GM19099 (cell line): ENCODE results near the gene NGRN.

Experiments
- POLR2A ChIP-seq: IDR thresholded peaks from 3 replicates; pipeline ENCODE4 v1.6.1; 2011; ENCODE audit warnings: low read depth; ENCODE audit not compliant: insufficient read length; ENCODE audit errors: extremely low read depth

Gene NGRN

GRCh38 chr15:90259524-90259923 lies 5.9 kb upstream of the NGRN start:
- no peak for TF ChIP-seq POLR2A

GRCh38 chr15:90261811-90262210 lies 3.7 kb upstream of the NGRN start:
- TF ChIP-seq POLR2A = no peak

GRCh38 chr15:90262426-90262825 lies 3.0 kb upstream of the NGRN start:
- no peak for TF ChIP-seq POLR2A

- TF ChIP-seq POLR2A = no peak
Measured at GRCh38 chr15:90264671-90265070, 801 bp upstream of the NGRN start.

GRCh38 chr15:90266061-90266431 lies 574 bp downstream of the NGRN start:
- no peak for TF ChIP-seq POLR2A

- TF ChIP-seq POLR2A = no peak
Measured at GRCh38 chr15:90266485-90266884, 1.0 kb downstream of the NGRN start.

- no peak for TF ChIP-seq POLR2A
Measured at GRCh38 chr15:90268415-90268814, 2.9 kb downstream of the NGRN start.

GRCh38 chr15:90270502-90271150 lies 5.2 kb downstream of the NGRN start:
- TF ChIP-seq POLR2A = no peak

- no peak for TF ChIP-seq POLR2A
Measured at GRCh38 chr15:90271459-90272166, 6.1 kb downstream of the NGRN start.

GRCh38 chr15:90286678-90287077 lies 21.2 kb downstream of the NGRN start:
- TF ChIP-seq POLR2A = no peak

- TF ChIP-seq POLR2A = no peak
Measured at GRCh38 chr15:90287101-90287500, 21.6 kb downstream of the NGRN start.

GRCh38 chr15:90287946-90288345 lies 22.5 kb downstream of the NGRN start:
- TF ChIP-seq POLR2A = no peak

GRCh38 chr15:90291679-90292356 lies 26.3 kb downstream of the NGRN start:
- TF ChIP-seq POLR2A = no peak

- TF ChIP-seq POLR2A = no peak
Measured at GRCh38 chr15:90294159-90294558, 28.7 kb downstream of the NGRN start.

- no peak for TF ChIP-seq POLR2A
Measured at GRCh38 chr15:90294601-90295269, 29.3 kb downstream of the NGRN start.
